Measurements from ENCODE around the gene AKAP10. TPM values are rescaled to one million over a fixed set of nuclear protein-coding genes. Genes with fewer than 3 reads are reported as not detected.

Gene AKAP10

Small RNA genes within 50 kb of the gene (small RNA-seq; reads per million reads assigned to genes)
- not detected for gene AC015726.2 (ENCODE audit: insufficient read depth)
